IMR-90 (cell line): Measurements from ENCODE around the gene DOCK9. TPM values are rescaled to one million over a fixed set of nuclear protein-coding genes. Genes with fewer than 3 reads are reported as not detected.

Experiments used
- ATAC-seq: fragments of 200-7000 bp; cut with Tn5 transposase; 2 replicates; pipeline ENCODE4 v1.9.1; 2020; ENCODE audit warnings: low read depth, mild to moderate bottlenecking, moderate library complexity
- BruUV-seq: library from RNA; stranded (reverse); fragments of 400-500 nt; replicated peaks from 2 replicates; lab custom pipeline; 2021; lab: Mats Ljungman, UMichigan
- CTCF ChIA-PET: fragments of 300-600 bp; formaldehyde crosslinking; extraction: SDS; loops from one replicate; lab custom pipeline; 2021; ENCODE audit warnings: antibody characterized with exemption; lab: Yijun Ruan, JAX
- POLR2A ChIA-PET: fragments of 300-600 bp; sonication (Branson Sonifier 250); formaldehyde crosslinking; loops from one replicate; lab custom pipeline; 2022; ENCODE audit warnings: antibody characterized with exemption; ENCODE audit not compliant: unreplicated experiment; lab: Charles Lee
- DNase-seq: peaks from one replicate; pipeline ENCODE4 v3.0.0; 2013
- H2AFZ ChIP-seq: replicated peaks from 2 replicates; pipeline ENCODE3; 2013; ENCODE audit warnings: low read length, mild to moderate bottlenecking; ENCODE audit not compliant: poor library complexity
- H2AK5ac ChIP-seq: 2 replicates; pipeline ENCODE4 v1.6.1; 2013; ENCODE audit warnings: low read depth, low read length, inconsistent platforms
- H2AK9ac ChIP-seq: replicated peaks from 2 replicates; pipeline ENCODE3; 2013; ENCODE audit warnings: mild to moderate bottlenecking, low read depth, low read length, moderate library complexity; ENCODE audit not compliant: poor library complexity
- H2BK120ac ChIP-seq: 2 replicates; pipeline ENCODE4 v1.6.1; 2013; ENCODE audit warnings: low read depth, low read length, inconsistent platforms
- H2BK15ac ChIP-seq: 3 replicates; pipeline ENCODE4 v1.6.1; 2013; ENCODE audit warnings: low read depth, low read length, inconsistent platforms
- H2BK20ac ChIP-seq: 2 replicates; pipeline ENCODE4 v1.6.1; 2013; ENCODE audit warnings: low read depth, mild to moderate bottlenecking, inconsistent platforms, low read length, moderate library complexity
- H2BK5ac ChIP-seq: 2 replicates; pipeline ENCODE4 v1.6.1; 2013; ENCODE audit warnings: mild to moderate bottlenecking, low read depth, low read length, inconsistent platforms; ENCODE audit not compliant: poor library complexity, severe bottlenecking
- H3K14ac ChIP-seq: replicated peaks from 2 replicates; pipeline ENCODE4 v1.6.1; 2013; ENCODE audit warnings: low read depth, low read length, inconsistent platforms
- H3K18ac ChIP-seq: 2 replicates; pipeline ENCODE4 v1.6.1; 2013; ENCODE audit warnings: low read depth, low read length, control low read depth
- H3K23ac ChIP-seq: 2 replicates; pipeline ENCODE4 v1.6.1; 2013; ENCODE audit warnings: low read depth, low read length, inconsistent platforms
- H3K27ac ChIP-seq: 2 replicates; pipeline ENCODE4 v1.5.1; 2013; ENCODE audit warnings: mild to moderate bottlenecking, control low read depth, low read length; ENCODE audit not compliant: insufficient read depth
- H3K27me3 ChIP-seq: 2 replicates; pipeline ENCODE4 v1.6.1; 2013; ENCODE audit warnings: low read length; ENCODE audit not compliant: control insufficient read depth, insufficient read depth
- H3K36me3 ChIP-seq: 2 replicates; pipeline ENCODE4 v1.6.1; 2013; ENCODE audit warnings: low read length, mixed read lengths; ENCODE audit not compliant: control insufficient read depth, insufficient read depth
- H3K4ac ChIP-seq: 2 replicates; pipeline ENCODE4 v1.6.1; 2013; ENCODE audit warnings: low read depth, low read length, inconsistent platforms
- H3K4me1 ChIP-seq: 2 replicates; pipeline ENCODE4 v1.6.1; 2013; ENCODE audit warnings: low read length, mixed read lengths; ENCODE audit not compliant: control insufficient read depth, insufficient read depth
- H3K4me2 ChIP-seq: 2 replicates; pipeline ENCODE4 v1.6.1; 2013; ENCODE audit warnings: low read depth, mild to moderate bottlenecking, control low read depth, low read length, moderate library complexity
- H3K4me3 ChIP-seq: 2 replicates; pipeline ENCODE4 v1.5.1; 2013; ENCODE audit warnings: low read depth, mild to moderate bottlenecking, control low read depth, low read length, moderate library complexity; ENCODE audit not compliant: insufficient read depth
- H3K56ac ChIP-seq: 2 replicates; pipeline ENCODE4 v1.6.1; 2013; ENCODE audit warnings: low read length, inconsistent platforms; ENCODE audit not compliant: insufficient read depth; ENCODE audit errors: extremely low read depth
- H3K79me1 ChIP-seq, 2 experiments: 2 replicates each; pipeline ENCODE4 v1.6.1; 2013; ENCODE audit warnings: low read length in 2 of 2, inconsistent platforms in 1 of 2, low read depth in 1 of 2
- H3K9ac ChIP-seq: 2 replicates; pipeline ENCODE4 v1.6.1; 2013; ENCODE audit warnings: low read depth, low read length, control low read depth
- H3K9me1 ChIP-seq: 2 replicates; pipeline ENCODE4 v1.6.1; 2013; ENCODE audit warnings: low read length, inconsistent platforms; ENCODE audit not compliant: insufficient read depth
- H3K9me3 ChIP-seq: 2 replicates; pipeline ENCODE4 v1.6.1; 2013; ENCODE audit warnings: low read length; ENCODE audit not compliant: control insufficient read depth, insufficient read depth
- H4K20me1 ChIP-seq: 2 replicates; pipeline ENCODE4 v1.6.1; 2013; ENCODE audit warnings: low read length, inconsistent platforms; ENCODE audit not compliant: insufficient read depth
- H4K5ac ChIP-seq: 2 replicates; pipeline ENCODE4 v1.6.1; 2013; ENCODE audit warnings: mild to moderate bottlenecking, low read depth, low read length, control low read depth
- H4K8ac ChIP-seq, 2 experiments: 2 replicates each; pipeline ENCODE4 v1.6.1; 2013; ENCODE audit warnings: low read depth in 2 of 2, low read length in 2 of 2, control low read depth in 1 of 2, inconsistent platforms in 1 of 2
- H4K91ac ChIP-seq: 2 replicates; pipeline ENCODE4 v1.6.1; 2013; ENCODE audit warnings: low read depth, low read length, inconsistent platforms; ENCODE audit not compliant: insufficient read depth
- CEBPB ChIP-seq: IDR thresholded peaks from 2 replicates; pipeline ENCODE4 v1.6.1; 2012; ENCODE audit warnings: low read depth, low read length, improper control_type of control experiment
- CHD1 ChIP-seq: IDR thresholded peaks from 2 replicates; pipeline ENCODE4 v1.6.1; 2012; ENCODE audit warnings: low read depth, low read length, improper control_type of control experiment
- MAFK ChIP-seq: IDR thresholded peaks from 2 replicates; pipeline ENCODE4 v1.6.1; 2012; ENCODE audit warnings: low read depth, low read length, improper control_type of control experiment
- MAZ ChIP-seq: IDR thresholded peaks from 2 replicates; pipeline ENCODE4 v1.6.1; 2012; ENCODE audit warnings: low read depth, mild to moderate bottlenecking, low read length, improper control_type of control experiment, moderate library complexity, borderline replicate concordance
- MXI1 ChIP-seq: IDR thresholded peaks from 2 replicates; pipeline ENCODE4 v1.6.1; 2012; ENCODE audit warnings: low read depth, mild to moderate bottlenecking, low read length, moderate library complexity, borderline replicate concordance
- NFE2L2 ChIP-seq: fragments of 150-350 bp; IDR thresholded peaks from 2 replicates; pipeline ENCODE4 v1.6.1; 2016; ENCODE audit warnings: low read depth, mild to moderate bottlenecking, low read length
- RFX5 ChIP-seq: IDR thresholded peaks from 2 replicates; pipeline ENCODE4 v1.8.0; 2012; ENCODE audit warnings: low read depth, mild to moderate bottlenecking, low read length, moderate library complexity
- SMC3 ChIP-seq: fragments of 150-350 bp; IDR thresholded peaks from 2 replicates; pipeline ENCODE4 v1.6.1; 2016; ENCODE audit warnings: low read depth, mild to moderate bottlenecking, antibody characterized with exemption, low read length, moderate library complexity
- WGBS, 2 experiments: methylation state at CpG; one replicate each; pipeline versions ENCODE4 v1.1.5 to v1.1.7; 2013; ENCODE audit warnings: missing lambda C conversion rate in 2 of 2; ENCODE audit not compliant: insufficient read length in 1 of 2; ENCODE audit errors: extremely low coverage in 2 of 2; 5-methylcytosine and 5-hydroxymethylcytosine counted together
- dilution Hi-C: fragments of 300-500 bp; cut with HindIII; formaldehyde crosslinking; loops from one replicate; pipeline ENCODE4 v1.14.3; 2018; ENCODE audit warnings: low sequenced_read_pairs; ENCODE audit not compliant: unreplicated experiment
- in situ Hi-C: fragments of 300-500 bp; cut with MboI; formaldehyde crosslinking; loops from 3 replicates; pipeline ENCODE4 v1.14.3; 2019; ENCODE audit warnings: low sequenced_read_pairs, inconsistent platforms, mixed read lengths
- intact Hi-C: fragments of 100-400 bp; cut with micrococcal nuclease; formaldehyde crosslinking; loops from 2 replicates; pipeline ENCODE4 v1.10.0; 2022
- polyA plus RNA-seq, 3 experiments: library from polyadenylated mRNA; depleted of rRNA; stranded (reverse); fragments of >200 nt; gene quantifications; 2 replicates each; pipeline ENCODE4 v1.2.3, GENCODE V29; 2012; ENCODE audit warnings: low replicate concordance in 1 of 3
- total RNA-seq: library from RNA; depleted of rRNA; stranded (reverse); fragments of >200 nt; gene quantifications from 2 replicates; pipeline ENCODE4 v1.2.3, GENCODE V29; 2012
- TF ChIP-seq, protein P1 (sequence below): fragments of 150-350 bp; IDR thresholded peaks from 2 replicates; pipeline ENCODE4 v1.6.1; 2017; ENCODE audit warnings: mild to moderate bottlenecking, antibody characterized with exemption, low read length, low read depth
- TF ChIP-seq, protein P2 (sequence below): conservative IDR thresholded peaks from 2 replicates; pipeline ENCODE4 v1.5.1; 2012; ENCODE audit warnings: mild to moderate bottlenecking, low read depth, low read length, improper control_type of control experiment
- TF ChIP-seq, protein P3 (sequence below): fragments of 150-350 bp; IDR thresholded peaks from 2 replicates; pipeline ENCODE4 v1.6.1; 2016; ENCODE audit warnings: low read depth, mild to moderate bottlenecking, low read length, moderate library complexity, borderline replicate concordance

Gene DOCK9
- total and polyA plus RNA-seq, 2 of the 4 experiments (the other 2 are of a cell fraction), result 4.8 to 7.2 TPM

DNA sequence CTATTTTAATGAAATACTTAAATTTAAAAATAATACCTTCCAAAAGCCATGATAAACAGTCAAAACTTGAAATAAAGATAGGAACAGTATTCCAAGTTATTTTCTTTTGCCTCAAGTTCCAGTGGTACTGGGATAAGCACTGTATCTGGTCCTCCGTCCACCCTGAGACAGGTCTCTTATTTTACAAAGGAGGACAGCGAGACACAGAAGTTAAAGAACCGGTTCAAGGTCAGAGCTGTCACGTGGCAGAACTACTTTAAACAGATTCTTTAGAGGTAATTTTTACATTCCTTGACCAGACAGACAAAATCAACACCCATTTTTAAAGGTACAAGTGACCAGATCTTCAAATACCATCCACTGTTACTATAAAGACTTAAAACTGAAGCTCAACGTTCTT is 10.4 kb upstream of the DOCK9 start:
- Histone ChIP-seq H3K23ac (no peak overlapping the region), H2AFZ (no peak overlapping the region), H4K8ac (no peak overlapping the region), H3K14ac (no peak overlapping the region), H3K18ac (no peak overlapping the region), H2AK5ac (no peak overlapping the region), H3K4me2 (no peak overlapping the region), H2BK5ac (no peak overlapping the region), H2BK120ac (no peak overlapping the region), H3K4ac (no peak overlapping the region), H3K27me3 (no peaks in the 10 kb centered on the region; the same call in 1 of the 2 replicates), H3K79me1 (no peaks in the 10 kb centered on the region; a peak in 1 of 4 replicates), H4K20me1 (no peaks in the 10 kb centered on the region), H3K9me3 (no peaks in the 10 kb centered on the region), H3K56ac (no peak overlapping the region), H3K9me1 (no peaks in the 10 kb centered on the region), H3K36me3 (no peaks in the 10 kb centered on the region), H2BK20ac (no peak overlapping the region), H2AK9ac (no peak overlapping the region), H3K4me3 (no peak overlapping the region), H4K91ac (no peak overlapping the region), H2BK15ac (no peak overlapping the region), H4K5ac (no peak overlapping the region), H3K27ac (no peak overlapping the region), H3K9ac (no peak overlapping the region), H3K4me1 (no peaks in the 10 kb centered on the region)
- intact Hi-C loops, result no loop called here
- in situ Hi-C loops, result no loop called here
- TF ChIP-seq MAZ (no peak), NFE2L2 (no peak), CHD1 (no peak), MXI1 (no peak), SMC3 (no peak), RFX5 (no peak), MAFK (no peak), CEBPB (no peak)
- TF ChIP-seq, protein P1, sequence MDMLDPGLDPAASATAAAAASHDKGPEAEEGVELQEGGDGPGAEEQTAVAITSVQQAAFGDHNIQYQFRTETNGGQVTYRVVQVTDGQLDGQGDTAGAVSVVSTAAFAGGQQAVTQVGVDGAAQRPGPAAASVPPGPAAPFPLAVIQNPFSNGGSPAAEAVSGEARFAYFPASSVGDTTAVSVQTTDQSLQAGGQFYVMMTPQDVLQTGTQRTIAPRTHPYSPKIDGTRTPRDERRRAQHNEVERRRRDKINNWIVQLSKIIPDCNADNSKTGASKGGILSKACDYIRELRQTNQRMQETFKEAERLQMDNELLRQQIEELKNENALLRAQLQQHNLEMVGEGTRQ, result no peak
- TF ChIP-seq, protein P2, sequence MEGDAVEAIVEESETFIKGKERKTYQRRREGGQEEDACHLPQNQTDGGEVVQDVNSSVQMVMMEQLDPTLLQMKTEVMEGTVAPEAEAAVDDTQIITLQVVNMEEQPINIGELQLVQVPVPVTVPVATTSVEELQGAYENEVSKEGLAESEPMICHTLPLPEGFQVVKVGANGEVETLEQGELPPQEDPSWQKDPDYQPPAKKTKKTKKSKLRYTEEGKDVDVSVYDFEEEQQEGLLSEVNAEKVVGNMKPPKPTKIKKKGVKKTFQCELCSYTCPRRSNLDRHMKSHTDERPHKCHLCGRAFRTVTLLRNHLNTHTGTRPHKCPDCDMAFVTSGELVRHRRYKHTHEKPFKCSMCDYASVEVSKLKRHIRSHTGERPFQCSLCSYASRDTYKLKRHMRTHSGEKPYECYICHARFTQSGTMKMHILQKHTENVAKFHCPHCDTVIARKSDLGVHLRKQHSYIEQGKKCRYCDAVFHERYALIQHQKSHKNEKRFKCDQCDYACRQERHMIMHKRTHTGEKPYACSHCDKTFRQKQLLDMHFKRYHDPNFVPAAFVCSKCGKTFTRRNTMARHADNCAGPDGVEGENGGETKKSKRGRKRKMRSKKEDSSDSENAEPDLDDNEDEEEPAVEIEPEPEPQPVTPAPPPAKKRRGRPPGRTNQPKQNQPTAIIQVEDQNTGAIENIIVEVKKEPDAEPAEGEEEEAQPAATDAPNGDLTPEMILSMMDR, result no peak
- TF ChIP-seq, protein P3, sequence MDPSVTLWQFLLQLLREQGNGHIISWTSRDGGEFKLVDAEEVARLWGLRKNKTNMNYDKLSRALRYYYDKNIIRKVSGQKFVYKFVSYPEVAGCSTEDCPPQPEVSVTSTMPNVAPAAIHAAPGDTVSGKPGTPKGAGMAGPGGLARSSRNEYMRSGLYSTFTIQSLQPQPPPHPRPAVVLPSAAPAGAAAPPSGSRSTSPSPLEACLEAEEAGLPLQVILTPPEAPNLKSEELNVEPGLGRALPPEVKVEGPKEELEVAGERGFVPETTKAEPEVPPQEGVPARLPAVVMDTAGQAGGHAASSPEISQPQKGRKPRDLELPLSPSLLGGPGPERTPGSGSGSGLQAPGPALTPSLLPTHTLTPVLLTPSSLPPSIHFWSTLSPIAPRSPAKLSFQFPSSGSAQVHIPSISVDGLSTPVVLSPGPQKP, result no peak
- ChIA-PET POLR2A (no interaction called here), CTCF (no interaction called here)
- WGBS, 2 experiments, result no CpG with 5 or more reads among the region's 5 CpGs
- no TSS peak for BruUV-seq
- no peak for ATAC-seq
- DNase-seq, result no peak
- dilution Hi-C loops, result no loop called here
